ENCODE results near the gene NOP53.

The NOP53 gene

DNA sequence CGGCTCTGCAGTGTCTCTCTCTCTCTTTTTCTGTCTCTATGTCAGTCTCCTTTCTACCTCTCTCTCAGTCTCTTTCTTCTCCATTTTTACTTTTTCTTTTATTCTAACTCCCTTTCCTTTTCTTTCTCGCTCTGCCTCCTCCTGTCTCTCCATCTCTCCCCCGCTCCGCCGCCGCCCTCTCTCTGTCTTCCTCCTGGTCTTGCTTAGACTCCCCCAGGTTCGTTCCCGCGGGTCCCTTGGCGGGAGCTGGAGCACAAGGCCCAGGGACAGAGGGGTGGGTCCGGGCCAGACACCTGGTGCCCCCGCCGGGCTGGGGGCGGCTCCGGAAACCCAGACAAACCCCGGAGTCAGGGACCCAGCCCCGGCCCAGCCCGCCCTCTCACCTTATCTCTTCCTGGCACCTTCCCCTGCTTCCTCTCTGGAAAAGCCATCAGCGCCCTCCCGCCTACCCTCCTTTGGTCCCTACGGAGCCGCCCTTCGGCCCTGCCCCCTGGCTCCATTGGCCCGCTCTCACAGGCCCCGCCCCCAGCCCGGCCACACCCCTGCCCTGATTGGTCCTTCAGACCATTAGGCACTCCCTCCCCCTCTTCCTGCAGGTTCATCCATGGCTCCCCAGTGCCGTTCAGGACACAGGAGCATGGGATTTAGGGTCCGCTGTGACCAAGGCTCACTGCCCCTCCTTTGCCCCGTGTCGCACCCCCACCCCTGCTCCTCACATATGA is 15.4 kb upstream of the NOP53 start:
- H3K4me3 ChIP-seq (replicated peaks; ENCODE audit: low read depth, low read length): peak overlapping the region; percentile 12
- DNase-seq (ENCODE audit: low read depth): peak; percentile 44
- TF ChIP-seq, protein P1, sequence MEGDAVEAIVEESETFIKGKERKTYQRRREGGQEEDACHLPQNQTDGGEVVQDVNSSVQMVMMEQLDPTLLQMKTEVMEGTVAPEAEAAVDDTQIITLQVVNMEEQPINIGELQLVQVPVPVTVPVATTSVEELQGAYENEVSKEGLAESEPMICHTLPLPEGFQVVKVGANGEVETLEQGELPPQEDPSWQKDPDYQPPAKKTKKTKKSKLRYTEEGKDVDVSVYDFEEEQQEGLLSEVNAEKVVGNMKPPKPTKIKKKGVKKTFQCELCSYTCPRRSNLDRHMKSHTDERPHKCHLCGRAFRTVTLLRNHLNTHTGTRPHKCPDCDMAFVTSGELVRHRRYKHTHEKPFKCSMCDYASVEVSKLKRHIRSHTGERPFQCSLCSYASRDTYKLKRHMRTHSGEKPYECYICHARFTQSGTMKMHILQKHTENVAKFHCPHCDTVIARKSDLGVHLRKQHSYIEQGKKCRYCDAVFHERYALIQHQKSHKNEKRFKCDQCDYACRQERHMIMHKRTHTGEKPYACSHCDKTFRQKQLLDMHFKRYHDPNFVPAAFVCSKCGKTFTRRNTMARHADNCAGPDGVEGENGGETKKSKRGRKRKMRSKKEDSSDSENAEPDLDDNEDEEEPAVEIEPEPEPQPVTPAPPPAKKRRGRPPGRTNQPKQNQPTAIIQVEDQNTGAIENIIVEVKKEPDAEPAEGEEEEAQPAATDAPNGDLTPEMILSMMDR (IDR thresholded peaks at IDR 0.05; ENCODE audit: low read length, missing control alignments): no peak

DNA sequence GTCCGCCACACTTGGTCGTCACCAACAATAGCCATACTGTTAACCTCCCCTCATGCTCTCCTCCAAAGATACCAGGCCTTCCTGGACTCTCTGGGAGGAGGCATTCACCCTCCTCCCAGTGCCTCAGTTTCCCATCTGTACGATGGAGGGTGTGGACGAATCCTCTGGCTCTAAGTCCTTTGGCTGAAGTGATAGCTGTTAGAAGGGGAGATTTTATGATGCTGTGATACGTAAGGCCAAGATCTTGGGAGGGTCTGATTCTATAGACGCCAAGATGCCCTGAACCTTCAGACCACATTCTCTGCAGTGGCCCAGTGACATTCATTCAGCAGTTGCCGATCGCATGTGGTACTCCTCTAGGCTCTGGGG is 14.8 kb upstream of the NOP53 start:
- H3K4me3 ChIP-seq (replicated peaks; ENCODE audit: low read depth, low read length): no peak overlapping the region
- no peak for DNase-seq (ENCODE audit: low read depth)
- TF ChIP-seq, protein P1 (IDR thresholded peaks at IDR 0.05; ENCODE audit: low read length, missing control alignments): no peak

DNA sequence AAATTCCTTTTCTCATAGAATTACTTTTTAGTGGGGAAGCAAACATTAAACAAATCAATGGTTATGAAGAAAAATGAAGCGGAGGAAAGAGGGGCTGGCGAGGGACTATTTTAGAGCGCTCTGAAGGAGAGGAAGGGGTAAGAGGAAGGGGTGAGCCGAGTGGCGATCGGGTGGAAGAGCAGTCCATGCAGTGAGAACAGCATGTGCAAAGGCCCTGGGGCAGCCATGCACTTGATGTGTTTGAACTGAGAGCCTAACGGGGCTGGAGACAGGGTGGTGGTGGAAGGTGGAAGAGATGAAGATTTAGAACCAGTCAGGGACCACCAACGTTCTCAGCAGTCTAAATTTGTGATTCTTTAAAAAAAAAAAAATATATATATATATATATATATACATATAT is 14.4 kb upstream of the NOP53 start:
- TF ChIP-seq, protein P1 (IDR thresholded peaks at IDR 0.05; ENCODE audit: low read length, missing control alignments): no peak
- H3K4me3 ChIP-seq (replicated peaks; ENCODE audit: low read depth, low read length): no peak overlapping the region
- no peak for DNase-seq (ENCODE audit: low read depth)

DNA sequence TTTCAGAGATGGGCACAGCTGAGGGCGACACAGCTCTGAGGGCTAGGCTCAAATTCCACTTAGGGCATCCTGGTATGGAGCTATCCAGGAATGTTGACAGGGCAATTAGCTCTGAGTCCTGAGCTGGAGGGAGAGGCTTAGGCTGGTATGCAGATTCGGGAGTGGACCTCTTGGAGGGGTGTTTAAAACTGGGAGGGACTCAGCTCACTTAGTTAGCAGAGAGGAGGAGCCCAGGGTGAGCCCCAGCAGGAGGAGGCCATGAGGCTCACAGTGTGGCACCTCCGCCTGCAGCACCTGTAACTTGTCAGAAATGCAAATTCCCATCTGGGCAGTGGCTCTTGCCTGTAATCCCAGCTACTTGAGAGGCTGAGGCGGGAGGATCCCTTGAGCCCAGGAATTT is 10.2 kb upstream of the NOP53 start:
- no peak for DNase-seq (ENCODE audit: low read depth)
- H3K4me3 ChIP-seq (replicated peaks; ENCODE audit: low read depth, low read length): no peak overlapping the region
- TF ChIP-seq, protein P1 (IDR thresholded peaks at IDR 0.05; ENCODE audit: low read length, missing control alignments): no peak

DNA sequence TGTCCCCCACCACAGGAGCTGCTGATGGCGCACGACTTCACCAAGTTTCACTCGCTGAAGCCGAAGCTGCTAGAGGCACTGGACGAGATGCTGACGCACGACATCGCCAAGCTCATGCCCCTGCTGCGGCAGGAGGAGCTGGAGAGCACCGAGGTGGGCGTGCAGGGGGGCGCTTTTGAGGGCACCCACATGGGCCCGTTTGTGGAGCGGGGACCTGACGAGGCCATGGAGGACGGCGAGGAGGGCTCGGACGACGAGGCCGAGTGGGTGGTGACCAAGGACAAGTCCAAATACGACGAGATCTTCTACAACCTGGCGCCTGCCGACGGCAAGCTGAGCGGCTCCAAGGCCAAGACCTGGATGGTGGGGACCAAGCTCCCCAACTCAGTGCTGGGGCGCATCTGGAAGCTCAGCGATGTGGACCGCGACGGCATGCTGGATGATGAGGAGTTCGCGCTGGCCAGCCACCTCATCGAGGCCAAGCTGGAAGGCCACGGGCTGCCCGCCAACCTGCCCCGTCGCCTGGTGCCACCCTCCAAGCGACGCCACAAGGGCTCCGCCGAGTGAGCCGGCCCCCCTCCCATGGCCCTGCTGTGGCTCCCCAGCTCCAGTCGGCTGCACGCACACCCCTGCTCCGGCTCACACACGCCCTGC is 4.4 kb upstream of the NOP53 start:
- DNase-seq (ENCODE audit: low read depth): no peak
- H3K4me3 ChIP-seq (replicated peaks; ENCODE audit: low read depth, low read length): no peak overlapping the region
- TF ChIP-seq, protein P1 (IDR thresholded peaks at IDR 0.05; ENCODE audit: low read length, missing control alignments): no peak

DNA sequence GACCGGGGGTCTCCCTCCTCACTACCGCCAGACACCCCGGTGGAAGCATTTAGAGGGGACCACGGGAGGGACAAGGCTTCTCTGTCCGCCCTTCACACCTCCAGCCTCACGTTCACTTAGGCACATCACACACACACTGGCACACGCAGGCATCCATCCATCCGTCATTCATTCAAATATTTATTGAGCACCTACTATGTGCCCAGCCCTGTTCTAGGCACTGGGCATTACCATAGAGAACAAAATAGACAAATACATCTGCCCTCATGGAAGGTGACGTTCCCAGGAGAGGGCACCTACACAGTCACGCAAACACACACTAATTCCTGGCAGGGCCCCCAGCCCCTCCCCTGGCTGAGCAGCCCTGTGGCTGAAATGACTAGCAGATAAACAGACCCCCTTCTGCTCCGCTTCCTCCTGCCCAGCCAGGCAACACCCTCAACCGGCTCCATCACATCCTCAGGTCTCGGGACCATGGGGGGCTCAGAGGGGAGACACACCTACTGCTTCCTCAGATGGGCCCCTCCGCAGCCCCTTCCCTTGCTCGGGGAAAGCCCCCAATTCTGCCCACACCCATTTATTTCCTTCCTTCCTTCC is 3.7 kb upstream of the NOP53 start:
- no peak overlapping the region for H3K4me3 ChIP-seq (replicated peaks; ENCODE audit: low read depth, low read length)
- DNase-seq (ENCODE audit: low read depth): no peak
- TF ChIP-seq, protein P1 (IDR thresholded peaks at IDR 0.05; ENCODE audit: low read length, missing control alignments): no peak
